Kidney (tissue), 14 donors: Measurements from ENCODE around the gene ASAP3. TPM values are rescaled to one million over a fixed set of nuclear protein-coding genes. Genes with fewer than 3 reads are reported as not detected.
A peak's percentile ranks its signal among the peaks of the same experiment; 100 is the strongest.

ENCODE experiments used
- DNase-seq, 5 donors: peaks; one replicate each; pipeline ENCODE4 v3.0.0-alpha.2; 2013 to 2020
- FAIRE-seq: peaks from 2 replicates; lab custom pipeline; 2012; peaks lifted over from hg19 to GRCh38; lab: Jason Lieb, UNC
- H3K27ac ChIP-seq, 2 donors: one replicate each; pipeline ENCODE4 v1.7.0; 2013; ENCODE audit warnings: low read depth in 2 of 2, low read length in 2 of 2, inconsistent platforms in 1 of 2
- H3K27me3 ChIP-seq: one replicate; pipeline ENCODE4 v1.7.1; 2013; ENCODE audit warnings: low read length, inconsistent platforms; ENCODE audit not compliant: control insufficient read depth, insufficient read depth
- H3K36me3 ChIP-seq, 3 donors: one replicate each; pipeline versions ENCODE4 v1.7.0 to v1.7.1; 2013; ENCODE audit warnings: low read length in 3 of 3, control low read depth in 1 of 3, inconsistent platforms in 1 of 3; ENCODE audit not compliant: insufficient read depth in 3 of 3, control insufficient read depth in 2 of 3
- H3K4me1 ChIP-seq, 3 donors: one replicate each; pipeline versions ENCODE4 v1.7.0 to v1.7.1; 2013; ENCODE audit warnings: low read length in 3 of 3, inconsistent platforms in 1 of 3, low read depth in 1 of 3; ENCODE audit not compliant: control insufficient read depth in 2 of 3, insufficient read depth in 2 of 3
- H3K4me3 ChIP-seq, 3 donors: one replicate each; pipeline versions ENCODE4 v1.7.0 to v1.8.1; 2013; ENCODE audit warnings: low read length in 3 of 3, control low read depth in 1 of 3, inconsistent platforms in 1 of 3
- H3K9ac ChIP-seq, 3 donors: one replicate each; pipeline versions ENCODE4 v1.7.0 to v1.7.1; 2013; ENCODE audit warnings: low read length in 3 of 3, control low read depth in 1 of 3, inconsistent platforms in 1 of 3
- H3K9me3 ChIP-seq, 3 donors: one replicate each; pipeline versions ENCODE4 v1.7.0 to v1.7.1; 2013; ENCODE audit warnings: low read length in 3 of 3, control low read depth in 1 of 3, inconsistent platforms in 1 of 3; ENCODE audit not compliant: control insufficient read depth in 2 of 3, insufficient read depth in 1 of 3
- CTCF ChIP-seq: IDR thresholded peaks from 3 replicates; pipeline ENCODE4 v1.5.1; 2012; ENCODE audit warnings: mild to moderate bottlenecking, moderate library complexity, borderline replicate concordance; ENCODE audit not compliant: insufficient read depth; ENCODE audit errors: extremely low read depth
- intact Hi-C: fragments of 100-400 bp; cut with DNase I; formaldehyde crosslinking; loops from one replicate; pipeline ENCODE4 v1.11.1; 2022
- polyA plus RNA-seq: library from polyadenylated mRNA; stranded (reverse); fragments of 350-450 nt; fragmentation: Illumina TruSeq; extraction: RNeasy Lipid Tissue Mini Kit (QIAGEN cat#74804); gene quantifications from one replicate; pipeline ENCODE4 v1.2.3, GENCODE V29; 2014; ENCODE audit warnings: low read depth, low replicate concordance; ENCODE audit not compliant: insufficient read depth
- total RNA-seq: library from RNA; stranded (reverse); fragmentation: NEBNext Ultra II Directional; extraction: Animal tissue kit (Norgen Biotek cat#: 25700); gene quantifications from one replicate; pipeline ENCODE4 v1.2.1, GENCODE V29; 2021
- donor health status: control.
- donor health status: control.
- donor health status: control.
- donor health status: control.
- donor health status: control.
- donor health status: DM: yes; HTN: yes; CAD: no.
- donor health status: Normal renal cell carcinoma (clear cell type).

ASAP3 gene
- total and polyA plus RNA-seq, 2 donors from 2014 or later = 29.9 to 37.8 TPM

GRCh38 chr1:23436520-23437354 lies 47.2 kb downstream of the ASAP3 start:
- H3K9ac ChIP-seq = no peak overlapping the region
- peak; percentile 46 to 89 (median 66) for DNase-seq
- H3K36me3 ChIP-seq = peaks cover 0 to 29% (median 17%) of the 10 kb centered on the region in 3 donors
- H3K9me3 ChIP-seq = no peaks in the 10 kb centered on the region
- FAIRE-seq = no peak
- H3K27ac ChIP-seq = no peak overlapping the region
- H3K4me3 ChIP-seq = no peak overlapping the region
- H3K4me1 ChIP-seq = no peaks in the 10 kb centered on the region
- intact Hi-C loops = no loop called here
- no peaks in the 10 kb centered on the region for H3K27me3 ChIP-seq
- TF ChIP-seq CTCF = no peak

GRCh38 chr1:23434260-23434775 lies 49.7 kb downstream of the ASAP3 start:
- Histone ChIP-seq H3K4me1 (no peaks in the 10 kb centered on the region), H3K4me3 (no peak overlapping the region), H3K27me3 (no peaks in the 10 kb centered on the region), H3K9me3 (no peaks in the 10 kb centered on the region), H3K9ac (no peak overlapping the region), H3K27ac (no peak overlapping the region), H3K36me3 (peaks cover 0 to 22% (median 19%) of the 10 kb centered on the region in 3 donors)
- no peak for FAIRE-seq
- no peak for TF ChIP-seq CTCF
- no peak for DNase-seq
- intact Hi-C loops = no loop called here

DNA sequence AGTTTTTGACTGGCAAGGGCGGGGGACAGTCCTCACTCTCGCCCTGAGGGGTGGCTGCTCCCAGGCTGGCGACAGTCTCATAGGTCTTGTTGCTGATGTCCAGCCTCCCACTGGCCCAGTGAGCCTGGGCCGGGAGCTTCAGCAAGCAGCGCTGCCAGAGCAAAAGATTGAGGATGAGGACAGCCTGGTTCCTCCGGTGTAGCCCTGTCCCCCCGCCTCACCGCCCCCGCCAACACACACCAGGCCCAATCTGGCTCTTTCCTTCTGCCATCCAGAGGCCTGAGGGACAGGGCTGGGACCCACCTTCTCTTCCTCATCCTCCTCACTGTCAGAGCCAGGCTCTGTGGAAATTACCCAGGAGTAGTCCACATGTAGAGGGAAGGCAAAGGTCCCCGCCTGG lies 50.9 kb downstream of the ASAP3 start:
- DNase-seq = no peak
- no peak overlapping the region for H3K4me3 ChIP-seq
- no peaks in the 10 kb centered on the region for H3K4me1 ChIP-seq
- intact Hi-C loops = no loop called here
- no peak for FAIRE-seq
- TF ChIP-seq CTCF = no peak
- no peaks in the 10 kb centered on the region for H3K27me3 ChIP-seq
- H3K36me3 ChIP-seq = peaks cover 0 to 18% (median 11%) of the 10 kb centered on the region in 3 donors
- H3K9me3 ChIP-seq = no peaks in the 10 kb centered on the region
- no peak overlapping the region for H3K9ac ChIP-seq
- H3K27ac ChIP-seq = no peak overlapping the region
